BJ (cell line): Measurements from ENCODE around the gene EHMT2. TPM values are rescaled to one million over a fixed set of nuclear protein-coding genes. Genes with fewer than 3 reads are reported as not detected.
A peak's percentile ranks its signal among the peaks of the same experiment; 100 is the strongest.

Experiments
- CTCF ChIA-PET: fragments of 350-600 bp; formaldehyde crosslinking; extraction: SDS; loops from one replicate; lab custom pipeline; 2021; ENCODE audit warnings: antibody characterized with exemption, inconsistent platforms; lab: Yijun Ruan, JAX
- POLR2A ChIA-PET: fragments of 300-600 bp; sonication (Branson Sonifier 250); formaldehyde crosslinking; extraction: SDS; loops from one replicate; lab custom pipeline; 2021; ENCODE audit warnings: antibody characterized with exemption; lab: Charles Lee
- DNase-seq: peaks from one replicate; pipeline ENCODE4 v3.0.0-alpha.2; 2011; ENCODE audit warnings: low read depth
- H3K27me3 ChIP-seq: 2 replicates; pipeline ENCODE4 v1.6.0; 2011; ENCODE audit warnings: low read length; ENCODE audit not compliant: control insufficient read depth, insufficient read depth
- H3K36me3 ChIP-seq: 2 replicates; pipeline ENCODE4 v1.5.1; 2011; ENCODE audit warnings: low read length; ENCODE audit not compliant: control insufficient read depth, insufficient read depth
- H3K4me3 ChIP-seq: 2 replicates; pipeline ENCODE4 v1.5.1; 2011; ENCODE audit warnings: low read depth, mild to moderate bottlenecking, control low read depth, low read length
- polyA plus RNA-seq: library from polyadenylated mRNA; depleted of rRNA; stranded (reverse); fragments of >200 nt; gene quantifications from 2 replicates; pipeline ENCODE4 v1.2.3, GENCODE V29; 2011
- TF ChIP-seq, protein P1 (sequence below): IDR thresholded peaks from 2 replicates; pipeline ENCODE4 v1.5.1; 2011; ENCODE audit warnings: low read depth, mild to moderate bottlenecking, control low read depth, inconsistent platforms, low read length, moderate library complexity; ENCODE audit not compliant: insufficient read depth

The EHMT2 gene
- polyA plus RNA-seq, 1 experiment = 32.8 TPM

DNA sequence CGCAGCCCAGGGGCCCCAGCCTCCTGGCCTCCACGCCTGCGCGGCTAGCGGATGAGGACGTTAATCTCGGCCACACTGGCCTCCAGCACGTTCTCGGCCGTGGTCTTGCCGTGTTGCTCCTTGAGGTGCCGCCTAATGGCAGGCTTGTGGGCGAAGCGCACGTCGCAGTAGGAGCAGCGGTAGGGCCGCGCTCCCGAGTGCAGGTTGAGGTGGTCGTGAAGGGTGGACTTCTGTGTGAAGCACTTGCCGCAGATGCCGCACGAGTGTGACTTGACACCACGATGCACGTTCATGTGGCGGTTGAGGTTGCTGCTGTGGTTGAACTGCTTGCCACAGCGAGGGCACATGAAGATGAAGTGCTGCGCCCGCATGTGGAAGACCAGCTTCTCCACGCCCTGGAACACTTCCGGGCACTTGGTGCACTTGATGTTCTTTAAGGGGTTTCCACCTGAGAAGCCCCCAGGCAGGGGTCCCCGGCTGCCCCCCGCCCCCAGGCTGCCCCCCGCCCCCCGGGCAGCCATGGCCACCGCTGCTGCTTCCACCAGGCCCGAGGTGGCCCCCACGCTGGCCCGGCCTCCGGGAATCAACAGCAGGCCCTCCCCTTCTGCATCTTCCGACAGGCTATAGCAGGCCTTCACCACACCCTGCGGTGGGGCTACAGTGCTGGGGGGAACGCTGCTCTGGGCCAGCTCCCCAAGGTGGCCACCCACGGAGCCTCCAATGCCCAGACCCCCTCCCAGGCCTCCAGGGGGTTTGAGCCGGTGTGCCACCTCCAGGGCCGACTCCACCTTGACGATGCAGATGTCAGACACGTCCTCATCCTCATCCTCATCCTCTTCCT lies 2.6 kb upstream of the EHMT2 start:
- ChIA-PET POLR2A (no interaction called here), CTCF (interaction anchor here (0.5 to 4.5 kb wide), 3 partner anchors 9 to 69 kb away, joined by 3 to 26 read pairs (median 4); no protein-coding TSS in a partner anchor)
- DNase-seq = no peak
- TF ChIP-seq, protein P1, sequence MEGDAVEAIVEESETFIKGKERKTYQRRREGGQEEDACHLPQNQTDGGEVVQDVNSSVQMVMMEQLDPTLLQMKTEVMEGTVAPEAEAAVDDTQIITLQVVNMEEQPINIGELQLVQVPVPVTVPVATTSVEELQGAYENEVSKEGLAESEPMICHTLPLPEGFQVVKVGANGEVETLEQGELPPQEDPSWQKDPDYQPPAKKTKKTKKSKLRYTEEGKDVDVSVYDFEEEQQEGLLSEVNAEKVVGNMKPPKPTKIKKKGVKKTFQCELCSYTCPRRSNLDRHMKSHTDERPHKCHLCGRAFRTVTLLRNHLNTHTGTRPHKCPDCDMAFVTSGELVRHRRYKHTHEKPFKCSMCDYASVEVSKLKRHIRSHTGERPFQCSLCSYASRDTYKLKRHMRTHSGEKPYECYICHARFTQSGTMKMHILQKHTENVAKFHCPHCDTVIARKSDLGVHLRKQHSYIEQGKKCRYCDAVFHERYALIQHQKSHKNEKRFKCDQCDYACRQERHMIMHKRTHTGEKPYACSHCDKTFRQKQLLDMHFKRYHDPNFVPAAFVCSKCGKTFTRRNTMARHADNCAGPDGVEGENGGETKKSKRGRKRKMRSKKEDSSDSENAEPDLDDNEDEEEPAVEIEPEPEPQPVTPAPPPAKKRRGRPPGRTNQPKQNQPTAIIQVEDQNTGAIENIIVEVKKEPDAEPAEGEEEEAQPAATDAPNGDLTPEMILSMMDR = no peak
- Histone ChIP-seq H3K36me3 (no peaks in the 10 kb centered on the region; the same call in 1 of the 2 replicates), H3K27me3 (no peaks in the 10 kb centered on the region), H3K4me3 (no peak overlapping the region)

DNA sequence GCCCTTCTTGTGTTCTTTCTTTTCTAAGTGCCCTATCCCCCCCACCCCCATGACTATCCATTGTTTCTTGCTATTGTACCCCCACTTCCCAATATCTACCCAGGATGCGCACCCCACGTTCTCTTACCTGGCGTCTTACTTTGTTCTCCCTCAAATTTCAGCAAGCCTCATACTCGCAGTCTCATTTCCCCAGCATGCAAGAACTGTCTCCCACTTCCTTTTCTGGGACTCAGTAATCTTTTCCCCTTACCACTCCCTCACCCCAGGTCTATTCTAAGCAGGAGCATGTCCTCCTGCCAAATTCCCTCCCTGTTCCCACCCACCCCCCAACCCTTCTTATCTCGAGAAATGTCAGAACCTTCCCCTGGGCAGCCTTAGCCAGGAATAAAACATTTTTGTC lies 1.7 kb upstream of the EHMT2 start:
- H3K36me3 ChIP-seq = no peaks in the 10 kb centered on the region; the same call in none of the 2 replicates
- no peaks in the 10 kb centered on the region for H3K27me3 ChIP-seq
- TF ChIP-seq, protein P1 = no peak
- DNase-seq = no peak
- no peak overlapping the region for H3K4me3 ChIP-seq
- CTCF ChIA-PET = interaction anchor here (0.9 to 2.1 kb wide), 3 partner anchors 11 to 59 kb away, joined by 3 to 11 read pairs (median 4); no protein-coding TSS in a partner anchor
- POLR2A ChIA-PET = no interaction called here

DNA sequence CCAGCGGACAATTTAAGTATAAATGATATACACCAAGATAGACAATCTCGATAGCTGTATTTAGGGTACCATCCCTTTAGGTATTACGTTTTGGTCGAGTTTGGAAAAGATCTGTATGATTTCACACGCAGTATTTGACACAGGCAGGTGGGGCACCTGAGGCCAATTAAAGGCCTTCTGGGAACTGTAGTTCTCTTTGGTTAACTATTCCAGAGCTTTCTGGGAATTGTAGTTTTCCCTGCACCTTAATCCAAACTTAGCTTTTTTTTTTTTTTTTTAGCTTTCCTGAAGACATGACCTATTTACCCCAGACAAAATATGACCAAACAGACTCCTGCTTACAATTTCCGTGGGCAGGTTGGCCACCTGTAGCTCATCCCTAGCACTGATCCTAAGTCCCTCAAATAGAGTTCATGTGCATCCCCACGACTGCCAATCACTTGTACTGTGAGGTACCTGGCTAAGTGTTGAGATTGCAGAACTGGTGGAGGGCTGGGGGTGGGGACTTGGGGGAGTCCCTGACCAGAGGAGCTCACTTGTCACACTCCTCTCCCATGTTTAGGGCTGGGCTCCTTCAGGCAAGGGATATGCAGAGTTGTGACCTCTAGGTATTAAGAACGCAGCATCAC lies 999 bp upstream of the EHMT2 start:
- TF ChIP-seq, protein P1 = no peak
- CTCF ChIA-PET = interaction anchor here (0.9 to 2.1 kb wide), 7 partner anchors 8 to 217 kb away, joined by 3 to 11 read pairs (median 4); partner anchors contain the start of gene LY6G5C
- DNase-seq = no peak

DNA sequence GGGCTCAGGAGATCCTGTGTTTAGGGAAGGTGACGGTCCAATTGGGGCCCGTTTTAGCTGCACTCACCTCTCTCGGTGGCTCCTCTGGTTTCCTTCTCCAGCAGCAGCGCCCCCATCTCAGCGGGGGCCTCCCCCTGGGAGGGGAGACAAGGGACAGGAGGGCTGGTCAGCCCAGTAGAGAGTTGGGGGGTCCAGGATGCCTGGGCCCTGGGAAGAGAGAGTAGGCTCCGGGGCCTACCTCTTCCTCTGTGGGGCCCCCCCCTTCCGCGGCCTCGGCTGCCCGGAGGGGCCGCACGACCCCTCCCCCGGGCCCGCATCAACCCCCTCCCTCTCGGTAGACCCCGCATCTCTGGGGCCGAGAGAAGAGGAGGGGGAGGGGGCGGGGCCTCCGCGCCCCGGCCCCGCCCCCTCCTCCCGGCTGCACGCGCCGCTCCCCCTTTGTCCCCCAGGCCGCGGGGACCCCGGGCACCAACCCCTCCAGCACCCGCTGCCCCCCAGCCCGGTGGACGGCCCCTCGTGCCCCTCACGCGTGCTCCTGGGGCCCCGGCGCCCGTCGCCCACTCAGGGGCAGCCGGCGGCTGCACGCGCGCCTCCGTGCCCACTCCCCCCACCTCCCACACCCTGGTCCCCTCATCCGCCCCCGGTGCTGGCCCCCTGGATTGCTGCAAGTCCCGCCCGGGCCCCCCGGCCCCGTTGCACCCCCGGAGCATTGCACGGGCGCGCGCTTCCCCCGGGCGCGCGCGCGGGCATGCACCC lies 464 bp downstream of the EHMT2 start:
- POLR2A ChIA-PET = interaction anchor here (0.6 to 1.1 kb wide), 2 partner anchors 82 to 238 kb away, joined by 8 to 10 read pairs; partner anchors contain the start of genes HSPA1A and HSPA1L
- DNase-seq = no peak
- H3K4me3 ChIP-seq = peak overlapping the region; percentile 72
- CTCF ChIA-PET = interaction anchor here (0.7 to 2.1 kb wide), 3 partner anchors 9 to 74 kb away, joined by 3 to 11 read pairs (median 7); no protein-coding TSS in a partner anchor
- peaks cover 4% of the 10 kb centered on the region for H3K36me3 ChIP-seq
- H3K27me3 ChIP-seq = no peaks in the 10 kb centered on the region
- TF ChIP-seq, protein P1 = no peak

More for the DNA sequence above, 999 bp upstream of the EHMT2 start:
- Histone ChIP-seq H3K36me3 (no peaks in the 10 kb centered on the region; the same call in none of the 2 replicates), H3K27me3 (no peaks in the 10 kb centered on the region), H3K4me3 (peak overlapping the region; percentile 72)
- POLR2A ChIA-PET = interaction anchor here (0.5 kb wide), 1 partner anchor 267 kb away, joined by 5 read pairs; no protein-coding TSS in a partner anchor
